Measurements from ENCODE around the gene LRRC3B.
"Not testable (repeated sequence)": the region's sequence is repeated elsewhere in the genome, so short reads cannot be mapped to it uniquely, and the experiment has no call there.

The LRRC3B gene

GRCh38 chr3:26622621-26623418 lies at the start of gene LRRC3B:
Gene LRRC3B (plus strand): TSS chr3:26622772. CDS start chr3:26709673, 86,901 bp downstream.
- no peak for DNase-seq

GRCh38 chr3:26574766-26575165 lies 47.8 kb upstream of the LRRC3B start:
- DNase-seq: no peak

GRCh38 chr3:26579116-26579515 lies 43.5 kb upstream of the LRRC3B start:
- DNase-seq: no peak

- DNase-seq: no peak
Measured at GRCh38 chr3:26587571-26587970, 35.0 kb upstream of the LRRC3B start.

GRCh38 chr3:26588931-26589330 lies 33.6 kb upstream of the LRRC3B start:
- no peak for DNase-seq

GRCh38 chr3:26589678-26590077 lies 32.9 kb upstream of the LRRC3B start:
- no peak for DNase-seq

- DNase-seq: no peak
Measured at GRCh38 chr3:26590919-26591484, 31.6 kb upstream of the LRRC3B start.

GRCh38 chr3:26591926-26592325 lies 30.6 kb upstream of the LRRC3B start:
- DNase-seq: no peak

- DNase-seq: no peak
Measured at GRCh38 chr3:26592451-26592850, 30.1 kb upstream of the LRRC3B start.

GRCh38 chr3:26596335-26596734 lies 26.2 kb upstream of the LRRC3B start:
- DNase-seq: no peak

- not testable (repeated sequence) for DNase-seq
Measured at GRCh38 chr3:26603311-26603710, 19.3 kb upstream of the LRRC3B start.

GRCh38 chr3:26603771-26604170 lies 18.8 kb upstream of the LRRC3B start:
- DNase-seq: not testable (repeated sequence)

GRCh38 chr3:26614006-26614685 lies 8.4 kb upstream of the LRRC3B start:
- DNase-seq: no peak

- no peak for DNase-seq
Measured at GRCh38 chr3:26621176-26621575, 1.4 kb upstream of the LRRC3B start.

GRCh38 chr3:26621906-26622620 lies 509 bp upstream of the LRRC3B start:
- DNase-seq: no peak

- DNase-seq: no peak
Measured at GRCh38 chr3:26623419-26624208, 1.0 kb downstream of the LRRC3B start.

GRCh38 chr3:26624209-26624765 lies 1.7 kb downstream of the LRRC3B start:
- DNase-seq: no peak

- no peak for DNase-seq
Measured at GRCh38 chr3:26625187-26625586, 2.6 kb downstream of the LRRC3B start.

- DNase-seq: no peak
Measured at GRCh38 chr3:26627080-26627479, 4.5 kb downstream of the LRRC3B start.

- DNase-seq: no peak
Measured at GRCh38 chr3:26628915-26629314, 6.3 kb downstream of the LRRC3B start.

- DNase-seq: no peak
Measured at GRCh38 chr3:26630669-26631389, 8.3 kb downstream of the LRRC3B start.

GRCh38 chr3:26631390-26631738 lies 8.8 kb downstream of the LRRC3B start:
- no peak for DNase-seq
